Vein endothelial cell (primary cell): ENCODE measurements around the gene MIF4GD. TPM values are rescaled to one million over a fixed set of nuclear protein-coding genes. Genes with fewer than 3 reads are reported as not detected.

Experiments
- total RNA-seq: library from RNA; depleted of rRNA; stranded (reverse); fragments of >200 nt; gene quantifications from 2 replicates; pipeline ENCODE4 v1.2.3, GENCODE V29; 2012

MIF4GD gene, protein sequence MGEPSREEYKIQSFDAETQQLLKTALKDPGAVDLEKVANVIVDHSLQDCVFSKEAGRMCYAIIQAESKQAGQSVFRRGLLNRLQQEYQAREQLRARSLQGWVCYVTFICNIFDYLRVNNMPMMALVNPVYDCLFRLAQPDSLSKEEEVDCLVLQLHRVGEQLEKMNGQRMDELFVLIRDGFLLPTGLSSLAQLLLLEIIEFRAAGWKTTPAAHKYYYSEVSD
- total RNA-seq: 11.6 and 13.7 TPM in 2 replicates

DNA sequence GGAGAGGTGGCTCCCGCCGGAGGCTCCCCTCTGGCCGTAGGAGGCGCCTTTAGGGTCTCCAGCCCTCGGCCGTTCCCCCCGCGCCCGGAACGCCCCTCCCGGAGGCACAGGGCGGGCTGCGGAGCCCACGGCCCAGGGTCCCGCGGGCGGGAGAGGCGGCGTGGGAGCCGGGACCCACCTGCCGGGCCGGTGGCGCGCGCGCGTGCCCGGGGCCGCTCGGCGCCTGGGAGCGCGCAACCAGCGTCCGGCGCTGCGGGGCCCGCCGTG, at the start of gene MIF4GD:
MIF4GD (minus strand) TSS at position 266 of the 267 bp plus-strand sequence. CDS start 1,036 bp downstream, outside the sequence.

DNA sequence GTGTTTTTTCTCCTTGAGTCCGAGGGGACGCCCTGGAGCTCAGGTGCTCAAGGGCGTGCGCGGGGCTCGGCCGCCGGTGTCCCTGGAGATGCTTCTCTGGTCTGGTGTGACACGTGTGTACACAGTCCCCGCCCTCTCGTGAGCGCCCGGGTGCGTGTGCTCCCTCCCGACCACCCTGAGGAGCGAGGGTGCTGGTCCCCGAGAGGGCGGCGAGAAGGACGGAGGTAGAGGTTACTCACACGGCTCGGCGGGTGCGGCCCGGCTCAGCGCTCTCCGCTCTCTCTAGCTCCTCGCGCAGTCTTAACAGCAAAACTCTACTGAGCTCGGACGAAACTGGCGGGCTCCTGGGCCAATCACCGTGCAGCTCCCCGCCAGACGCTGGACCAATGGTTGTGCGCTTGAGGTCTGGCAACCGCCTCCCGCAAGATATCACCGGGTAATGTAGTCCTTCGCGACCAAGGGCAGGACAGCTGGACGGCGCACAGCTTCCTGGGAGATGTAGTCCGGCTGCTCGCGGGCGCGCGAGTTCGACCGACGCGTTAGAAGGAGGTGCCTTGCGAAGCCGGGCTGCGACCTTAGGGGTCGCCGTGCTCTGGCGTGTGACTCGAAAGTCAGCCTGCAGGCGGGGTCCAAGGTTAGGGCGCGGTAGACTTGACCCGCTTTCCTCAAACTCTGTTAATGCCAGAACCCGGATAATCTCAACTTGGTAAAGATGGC, 18.2 kb upstream of the MIF4GD start, which contains the start of gene SLC25A19:
SLC25A19 (minus strand) TSS at position 319 of the 717 bp plus-strand sequence. CDS start 2,669 bp downstream, outside the sequence.

DNA sequence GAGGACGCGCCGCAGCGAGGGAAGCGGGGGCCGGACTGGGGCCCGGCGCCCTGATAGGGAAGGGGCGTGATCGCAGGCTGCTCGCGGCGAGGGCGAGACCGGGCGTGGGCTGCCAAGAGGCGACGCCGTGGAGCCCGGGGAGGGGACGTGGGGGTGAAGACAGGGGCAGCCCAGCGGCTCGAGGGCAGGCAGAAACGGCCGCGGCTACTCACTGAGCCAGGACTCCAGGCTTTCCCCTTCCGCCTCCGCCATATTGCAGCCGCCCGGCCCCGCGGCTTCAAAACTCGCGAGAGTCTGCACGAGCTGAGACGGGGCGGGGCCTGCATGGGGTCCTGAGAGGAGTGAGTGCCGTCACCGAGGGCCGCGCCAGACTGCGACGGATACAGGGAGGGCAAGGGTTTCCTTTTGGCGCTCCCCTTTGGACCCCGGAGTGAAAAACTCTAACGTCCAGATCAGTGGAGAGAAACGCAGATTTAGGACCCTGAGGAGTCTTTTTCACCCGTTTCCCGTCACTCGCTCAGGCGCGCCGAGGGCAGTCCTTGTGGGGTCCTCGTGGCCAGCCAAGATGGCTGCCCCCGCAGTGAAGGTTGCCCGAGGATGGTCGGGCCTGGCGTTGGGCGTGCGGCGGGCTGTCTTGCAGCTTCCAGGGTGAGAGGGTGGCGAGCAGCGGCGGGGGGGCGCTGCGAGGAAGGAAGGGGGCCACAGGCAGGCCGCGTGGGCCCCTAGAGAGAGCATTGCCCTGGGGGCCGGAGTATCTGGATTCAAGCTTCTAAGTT, 9.5 kb downstream of the MIF4GD start, which contains the start of the genes GGA3 and MRPS7:
GGA3 (minus strand) TSS at position 271 of the 776 bp plus-strand sequence; CDS start at position 252, 19 bp downstream.
MRPS7 (plus strand) TSS at position 544 of the 776 bp plus-strand sequence; CDS start at position 566, 22 bp downstream.

Other genes with a start within 250 kb of the MIF4GD start
- 221 and 231 TPM in 2 replicates for gene ATP5PD, start 224.3 kb downstream of the MIF4GD start, total RNA-seq
- gene KCTD2, start 224.0 kb downstream of the MIF4GD start, total RNA-seq: 17.3 and 19.7 TPM in 2 replicates
- 12.0 and 23.8 TPM in 2 replicates for gene SLC16A5, start 183.3 kb downstream of the MIF4GD start, total RNA-seq
- 4.1 and 4.6 TPM in 2 replicates for gene ARMC7, start 161.3 kb downstream of the MIF4GD start, total RNA-seq
- 31.2 and 38.9 TPM in 2 replicates for gene NT5C, start 139.5 kb downstream of the MIF4GD start, total RNA-seq
- 264 and 322 TPM in 2 replicates for gene JPT1, start 116.7 kb downstream of the MIF4GD start, total RNA-seq
- 96.8 and 106 TPM in 2 replicates for gene SUMO2, start 88.3 kb downstream of the MIF4GD start, total RNA-seq
- 39.8 and 59.0 TPM in 2 replicates for gene NUP85, start 65.6 kb downstream of the MIF4GD start, total RNA-seq
- 18.6 and 20.5 TPM in 2 replicates for gene GGA3, start 9.6 kb downstream of the MIF4GD start, total RNA-seq
- gene MRPS7, start 9.4 kb downstream of the MIF4GD start, total RNA-seq: 75.5 and 79.7 TPM in 2 replicates
- 10.1 and 13.5 TPM in 2 replicates for gene SLC25A19, start 18.2 kb upstream of the MIF4GD start, total RNA-seq
- gene GRB2, start 134.4 kb upstream of the MIF4GD start, total RNA-seq: 105 and 113 TPM in 2 replicates
- 42.9 and 56.2 TPM in 2 replicates for gene TMEM94, start 185.4 kb upstream of the MIF4GD start, total RNA-seq
- gene CASKIN2, start 244.3 kb upstream of the MIF4GD start, total RNA-seq: 18.6 and 21.3 TPM in 2 replicates
- gene TSEN54, start 245.3 kb upstream of the MIF4GD start, total RNA-seq: 9.8 and 10.0 TPM in 2 replicates